ENCODE data around the gene NUF2.

Gene NUF2

DNA sequence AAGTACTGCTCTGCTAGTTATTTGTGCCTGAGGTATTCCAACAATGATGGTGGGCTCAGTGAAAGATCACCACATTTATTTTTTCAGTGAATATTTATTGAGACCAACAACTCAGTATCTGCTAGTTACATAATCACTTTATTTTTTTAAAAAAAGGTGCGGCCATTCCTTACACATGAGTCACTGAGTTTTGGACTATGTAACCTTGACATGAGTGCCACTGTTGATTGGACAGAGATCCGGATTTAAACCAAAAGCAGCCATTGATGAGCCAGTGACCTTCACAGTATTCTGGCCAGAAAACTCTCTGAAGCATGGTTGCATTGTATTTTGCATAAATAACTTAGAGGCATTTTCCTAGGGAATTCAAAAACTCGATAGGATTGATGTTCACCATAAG lies 79.5 kb downstream of the NUF2 start:
- DNase-seq (ENCODE audit: low spot score): no peak

Measured in COLO829 (cell line).